Smooth muscle cell (in vitro differentiated cells): Measurements from ENCODE around the gene NEU4. TPM values are rescaled to one million over a fixed set of nuclear protein-coding genes. Genes with fewer than 3 reads are reported as not detected.

Source experiments
- DNase-seq: peaks from one replicate; lab custom pipeline; 2025; ENCODE audit not compliant: unreplicated experiment; lab: John Stamatoyannopoulos, UW
- H2AFZ ChIP-seq: fragments of 200-600 bp; sonication (generic); 2 replicates; pipeline ENCODE4 v1.6.0; 2016; ENCODE audit warnings: antibody characterized with exemption, low read depth, mild to moderate bottlenecking
- H3F3A ChIP-seq: fragments of 200-600 bp; sonication (generic); 2 replicates; pipeline ENCODE4 v1.6.0; 2017; ENCODE audit warnings: antibody characterized with exemption, low read depth
- H3K27ac ChIP-seq: fragments of 200-600 bp; sonication (generic); 2 replicates; pipeline ENCODE4 v1.5.1; 2016; ENCODE audit warnings: low read depth, mild to moderate bottlenecking
- H3K27me3 ChIP-seq: fragments of 200-600 bp; sonication (generic); 2 replicates; pipeline ENCODE4 v1.6.1; 2016; ENCODE audit warnings: low read depth, mild to moderate bottlenecking
- H3K36me3 ChIP-seq: fragments of 200-600 bp; sonication (generic); 2 replicates; pipeline ENCODE4 v1.5.1; 2016; ENCODE audit warnings: low read depth
- H3K4me1 ChIP-seq: fragments of 200-600 bp; sonication (generic); 2 replicates; pipeline ENCODE4 v1.5.1; 2016; ENCODE audit warnings: low read depth
- H3K4me2 ChIP-seq: fragments of 200-600 bp; sonication (generic); 2 replicates; pipeline ENCODE4 v1.6.0; 2016; ENCODE audit warnings: mild to moderate bottlenecking
- H3K4me3 ChIP-seq: fragments of 200-600 bp; sonication (generic); 2 replicates; pipeline ENCODE4 v1.5.1; 2016; ENCODE audit warnings: mild to moderate bottlenecking
- H3K79me2 ChIP-seq: fragments of 200-600 bp; sonication (generic); 2 replicates; pipeline ENCODE4 v1.6.0; 2016; ENCODE audit warnings: low read depth, mild to moderate bottlenecking
- H3K9ac ChIP-seq: fragments of 200-600 bp; sonication (generic); 2 replicates; pipeline ENCODE4 v1.6.0; 2016; ENCODE audit warnings: low read depth
- H3K9me3 ChIP-seq: fragments of 200-600 bp; sonication (generic); replicated peaks from 2 replicates; pipeline ENCODE4 v1.5.1; 2016; ENCODE audit warnings: low read depth
- H4K20me1 ChIP-seq: fragments of 200-600 bp; sonication (generic); 2 replicates; pipeline ENCODE4 v1.6.0; 2016; ENCODE audit warnings: low read depth
- WGBS: methylation state at CpG from one replicate; pipeline ENCODE4 v1.1.7; 2016; ENCODE audit warnings: low lambda C conversion rate; 5-methylcytosine and 5-hydroxymethylcytosine counted together
- polyA plus RNA-seq: library from polyadenylated mRNA; unstranded; fragments of >200 nt; fragmentation: Nextera tagmentation; extraction: Ambion mirVana; gene quantifications from 2 replicates; pipeline ENCODE4 v1.2.1, GENCODE V29; 2016
- total RNA-seq: library from RNA; depleted of rRNA; stranded (reverse); fragments of >200 nt; gene quantifications from 2 replicates; pipeline ENCODE4 v1.2.3, GENCODE V29; 2014
- TF ChIP-seq, protein P1 (sequence below): fragments of 200-600 bp; sonication (generic); IDR thresholded peaks from 2 replicates; pipeline ENCODE4 v1.5.1; 2017; ENCODE audit warnings: borderline replicate concordance, mild to moderate bottlenecking, antibody characterized with exemption; ENCODE audit not compliant: insufficient read depth, poor library complexity, severe bottlenecking

Gene NEU4
- total and polyA plus RNA-seq, 2 experiments from 2014 or later, result 0.10 TPM; not detected in 1

DNA sequence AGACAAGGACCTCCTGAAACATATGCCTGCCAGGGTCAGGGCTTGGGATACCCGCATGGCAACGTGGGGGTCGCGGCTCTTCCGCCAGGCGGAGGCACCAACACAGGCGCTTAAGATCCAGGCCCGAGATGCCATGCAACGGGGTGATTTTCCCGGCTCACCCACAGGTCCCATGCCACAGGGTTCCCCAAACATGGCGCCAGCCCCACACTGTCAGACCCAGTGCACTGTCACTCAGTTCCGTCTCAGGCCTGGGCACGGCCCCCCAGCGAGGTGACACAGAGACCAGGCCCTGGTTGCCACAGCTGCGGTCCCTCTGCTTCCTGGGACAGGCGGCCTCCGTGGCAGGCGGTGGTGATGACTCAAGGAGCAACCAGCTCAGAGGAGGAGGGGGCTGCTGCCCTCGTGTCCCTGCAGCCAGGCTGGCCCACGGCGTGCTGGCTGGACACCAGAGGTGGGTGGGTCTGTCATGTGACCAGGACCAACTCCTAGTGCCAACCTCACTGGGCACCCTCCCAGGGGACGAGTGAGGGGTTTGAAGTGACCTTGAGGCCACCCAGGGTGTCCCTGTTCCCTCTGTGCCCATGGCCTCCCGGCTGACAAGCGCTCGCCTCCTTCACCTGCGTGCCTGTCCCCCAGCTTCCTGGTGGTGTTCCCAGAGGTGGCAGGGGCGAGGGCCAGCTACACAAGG, 44.8 kb downstream of the NEU4 start:
- no peak overlapping the region for H3K27ac ChIP-seq
- no peak overlapping the region for H2AFZ ChIP-seq
- no peaks in the 10 kb centered on the region for H4K20me1 ChIP-seq
- TF ChIP-seq, protein P1, sequence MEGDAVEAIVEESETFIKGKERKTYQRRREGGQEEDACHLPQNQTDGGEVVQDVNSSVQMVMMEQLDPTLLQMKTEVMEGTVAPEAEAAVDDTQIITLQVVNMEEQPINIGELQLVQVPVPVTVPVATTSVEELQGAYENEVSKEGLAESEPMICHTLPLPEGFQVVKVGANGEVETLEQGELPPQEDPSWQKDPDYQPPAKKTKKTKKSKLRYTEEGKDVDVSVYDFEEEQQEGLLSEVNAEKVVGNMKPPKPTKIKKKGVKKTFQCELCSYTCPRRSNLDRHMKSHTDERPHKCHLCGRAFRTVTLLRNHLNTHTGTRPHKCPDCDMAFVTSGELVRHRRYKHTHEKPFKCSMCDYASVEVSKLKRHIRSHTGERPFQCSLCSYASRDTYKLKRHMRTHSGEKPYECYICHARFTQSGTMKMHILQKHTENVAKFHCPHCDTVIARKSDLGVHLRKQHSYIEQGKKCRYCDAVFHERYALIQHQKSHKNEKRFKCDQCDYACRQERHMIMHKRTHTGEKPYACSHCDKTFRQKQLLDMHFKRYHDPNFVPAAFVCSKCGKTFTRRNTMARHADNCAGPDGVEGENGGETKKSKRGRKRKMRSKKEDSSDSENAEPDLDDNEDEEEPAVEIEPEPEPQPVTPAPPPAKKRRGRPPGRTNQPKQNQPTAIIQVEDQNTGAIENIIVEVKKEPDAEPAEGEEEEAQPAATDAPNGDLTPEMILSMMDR, result no peak
- H3F3A ChIP-seq, result no peaks in the 10 kb centered on the region
- H3K4me1 ChIP-seq, result no peaks in the 10 kb centered on the region
- no peak overlapping the region for H3K4me3 ChIP-seq
- no peaks in the 10 kb centered on the region for H3K9me3 ChIP-seq
- no peaks in the 10 kb centered on the region for H3K36me3 ChIP-seq
- no peaks in the 10 kb centered on the region for H3K27me3 ChIP-seq
- peak overlapping the region; percentile 54 for H3K4me2 ChIP-seq
- DNase-seq, result peak; percentile 43
- H3K9ac ChIP-seq, result peak overlapping the region; percentile 24
- H3K79me2 ChIP-seq, result no peaks in the 10 kb centered on the region
- 45% methylated on average over 17 of the region's 27 CpGs for whole genome bisulfite sequencing

DNA sequence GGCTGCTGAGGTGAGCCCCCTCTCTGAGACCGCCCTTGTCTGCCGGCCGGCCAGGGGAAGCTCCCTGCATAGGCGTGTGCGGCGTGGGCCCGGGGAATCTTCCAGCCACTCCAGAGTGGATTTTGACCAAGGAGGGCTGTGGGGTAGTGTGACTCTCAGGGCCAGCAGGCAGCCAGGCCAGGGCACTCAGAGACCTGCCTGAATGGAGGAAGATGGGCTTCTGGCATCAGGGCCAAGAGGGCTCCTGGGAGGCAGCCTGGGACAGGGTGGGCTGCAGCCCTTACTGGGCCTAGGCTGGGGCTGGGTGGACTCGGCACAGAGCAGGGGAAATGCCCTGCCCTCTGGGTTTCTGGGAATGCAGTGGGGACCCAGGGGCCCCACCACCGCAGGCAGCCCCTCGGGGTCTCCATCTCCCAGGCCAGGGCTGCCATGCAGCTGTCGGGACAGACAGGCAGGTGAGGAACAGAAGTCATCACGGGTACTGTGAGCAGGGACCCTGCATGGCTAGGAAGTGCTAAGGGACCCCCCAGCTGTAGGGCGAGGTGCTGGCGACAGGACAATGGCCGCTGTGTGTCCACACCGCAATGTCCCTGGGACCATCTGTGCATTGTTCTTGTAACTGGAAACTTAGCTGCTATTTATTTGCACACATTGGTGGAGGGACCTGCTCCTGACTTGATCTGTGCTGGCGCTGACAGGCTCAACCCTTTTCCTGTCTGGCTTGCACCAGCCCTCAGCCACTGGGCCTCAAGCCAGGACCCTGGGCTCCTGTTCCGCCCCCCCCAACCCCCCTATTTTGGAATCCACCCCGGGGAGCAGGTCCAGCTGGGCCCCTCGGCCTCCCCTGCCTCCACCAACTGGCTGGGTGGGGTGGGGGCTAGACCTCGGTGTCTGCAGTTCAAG, 45.6 kb downstream of the NEU4 start:
- Histone ChIP-seq H3K4me3 (no peak overlapping the region), H3K9ac (peak overlapping the region; percentile 24), H3K27me3 (no peaks in the 10 kb centered on the region), H3K4me2 (peak overlapping the region; percentile 54), H4K20me1 (no peaks in the 10 kb centered on the region), H3K4me1 (no peaks in the 10 kb centered on the region), H3K36me3 (no peaks in the 10 kb centered on the region), H3K27ac (no peak overlapping the region), H3K9me3 (no peaks in the 10 kb centered on the region), H3F3A (no peaks in the 10 kb centered on the region), H2AFZ (no peak overlapping the region), H3K79me2 (no peaks in the 10 kb centered on the region)
- 89% methylated on average over 19 of the region's 21 CpGs for WGBS
- TF ChIP-seq, protein P1, result no peak
- DNase-seq, result no peak

DNA sequence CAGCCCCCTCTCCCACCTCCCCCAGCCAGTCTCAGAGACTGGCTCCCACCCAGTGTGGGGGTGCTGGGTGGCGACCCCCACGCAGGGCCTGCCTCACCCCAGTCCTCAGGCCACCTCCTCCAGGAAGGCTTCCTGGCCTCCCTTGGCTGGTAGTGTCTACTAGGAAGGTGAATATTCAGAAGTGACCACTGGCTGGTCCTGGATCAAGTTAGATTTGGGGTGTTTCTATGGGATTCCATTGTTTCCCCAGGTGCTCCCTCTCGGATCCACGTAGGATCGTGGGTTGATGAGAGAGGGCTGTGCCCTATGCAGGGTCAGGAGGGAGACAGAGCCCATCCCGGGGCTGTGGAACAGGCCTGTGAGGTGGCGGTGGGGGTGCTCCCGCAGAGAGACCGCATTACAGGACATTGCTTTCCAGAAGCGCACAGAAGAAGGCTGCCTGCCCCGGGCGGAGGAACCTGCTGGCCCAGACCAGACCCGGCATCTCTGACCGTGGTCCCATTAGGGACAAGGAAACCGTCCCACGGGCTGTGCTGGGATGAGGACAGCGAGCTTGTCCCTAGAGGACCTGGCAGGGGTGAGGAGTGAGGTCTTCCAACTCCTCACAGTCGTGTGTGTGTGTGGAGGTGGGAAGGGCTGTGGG, 46.4 kb downstream of the NEU4 start:
- 92% methylated on average over 18 of the region's 18 CpGs for WGBS

More for the DNA sequence above, 46.4 kb downstream of the NEU4 start:
- Histone ChIP-seq H3K4me3 (no peak overlapping the region), H3K9ac (no peak overlapping the region), H3K4me1 (no peaks in the 10 kb centered on the region), H3K9me3 (no peaks in the 10 kb centered on the region), H3K27me3 (no peaks in the 10 kb centered on the region), H3K79me2 (no peaks in the 10 kb centered on the region), H2AFZ (no peak overlapping the region), H3K4me2 (no peak overlapping the region), H3K27ac (no peak overlapping the region), H4K20me1 (no peaks in the 10 kb centered on the region), H3F3A (no peaks in the 10 kb centered on the region), H3K36me3 (no peaks in the 10 kb centered on the region)
- TF ChIP-seq, protein P1, result no peak
- DNase-seq, result no peak
